CD4-positive, alpha-beta T cell (primary cell): ENCODE measurements around the gene CPA4. TPM values are rescaled to one million over a fixed set of nuclear protein-coding genes. Genes with fewer than 3 reads are reported as not detected.

Experiments used
- ATAC-seq: fragments of 200-7000 bp; cut with Tn5 transposase; one replicate; pipeline ENCODE4 v1.10.0; 2022; ENCODE audit warnings: mild to moderate bottlenecking; ENCODE audit not compliant: poor library complexity
- CTCF ChIA-PET: fragments of 350-600 bp; sonication (Branson Sonifier 250); formaldehyde crosslinking; loops from one replicate; lab custom pipeline; 2021; ENCODE audit warnings: antibody characterized with exemption, inconsistent platforms; lab: Charles Lee
- POLR2A ChIA-PET: fragments of 350-600 bp; sonication (Branson Sonifier 250); formaldehyde crosslinking; loops from one replicate; lab custom pipeline; 2021; ENCODE audit warnings: antibody characterized with exemption, inconsistent platforms; lab: Charles Lee
- DNase-seq, 14 experiments: peaks; one replicate each; pipeline ENCODE4 v3.0.0-alpha.2; 2013 to 2020; ENCODE audit warnings: mixed read lengths in 2 of 14
- H3K27ac ChIP-seq, 2 donors: one replicate each; pipeline versions ENCODE4 v1.5.1 to v1.7.0; 2013; ENCODE audit warnings: low read length in 2 of 2, low read depth in 1 of 2, mild to moderate bottlenecking in 1 of 2
- H3K27me3 ChIP-seq, 2 experiments: 1 replicate in 1 of 2; 2 replicates in 1 of 2; pipeline versions ENCODE4 v1.6.1 to v1.7.0; 2013; ENCODE audit warnings: low read length in 2 of 2, control low read depth in 1 of 2, mild to moderate bottlenecking in 1 of 2, moderate library complexity in 1 of 2; ENCODE audit not compliant: insufficient read depth in 2 of 2, control insufficient read depth in 1 of 2
- H3K36me3 ChIP-seq: one replicate; pipeline ENCODE4 v1.6.1; 2013; ENCODE audit warnings: low read length, control low read depth; ENCODE audit not compliant: insufficient read depth
- H3K4me1 ChIP-seq: one replicate; pipeline ENCODE4 v1.6.1; 2013; ENCODE audit warnings: low read length, control low read depth; ENCODE audit not compliant: insufficient read depth
- H3K4me3 ChIP-seq: one replicate; pipeline ENCODE4 v1.5.1; 2013; ENCODE audit warnings: mild to moderate bottlenecking, low read length, moderate library complexity
- H3K9me3 ChIP-seq, 2 experiments: 1 replicate in 1 of 2; 2 replicates in 1 of 2; pipeline versions ENCODE4 v1.6.1 to v1.7.0; 2013; ENCODE audit warnings: low read length in 2 of 2, mild to moderate bottlenecking in 2 of 2, control low read depth in 1 of 2, moderate library complexity in 1 of 2; ENCODE audit not compliant: control insufficient read depth in 1 of 2, insufficient read depth in 1 of 2
- H3K27ac Mint-ChIP-seq: one replicate; pipeline ENCODE4 v1.8.0; 2020; ENCODE audit warnings: mixed read lengths
- H3K27me3 Mint-ChIP-seq: one replicate; pipeline ENCODE4 v1.8.0; 2021; ENCODE audit warnings: mixed read lengths
- H3K36me3 Mint-ChIP-seq: one replicate; pipeline ENCODE4 v1.8.0; 2021; ENCODE audit warnings: low read depth, mixed read lengths
- H3K4me1 Mint-ChIP-seq: one replicate; pipeline ENCODE4 v1.8.0; 2021; ENCODE audit warnings: low read depth, mixed read lengths
- H3K4me3 Mint-ChIP-seq: one replicate; pipeline ENCODE4 v1.8.0; 2020; ENCODE audit warnings: mild to moderate bottlenecking, mixed read lengths
- H3K9me3 Mint-ChIP-seq: one replicate; pipeline ENCODE4 v1.8.0; 2020; ENCODE audit warnings: mixed read lengths
- CTCF ChIP-seq: fragments of 200-600 bp; IDR thresholded peaks from one replicate; pipeline ENCODE4 v1.8.0; 2022; ENCODE audit warnings: antibody characterized with exemption, mild to moderate bottlenecking
- intact Hi-C, 2 experiments: fragments of 100-400 bp; cut with DNase I in 1 of 2; cut with micrococcal nuclease in 1 of 2; formaldehyde crosslinking; loops; one replicate each; pipeline versions ENCODE4 v1.15.1 to v1.9.0; 2023 to 2025; cut with DNase I, micrococcal nuclease
- total RNA-seq, 174 experiments: library from RNA in 2 of 174; stranded (reverse) in 2 of 174; gene quantifications; one replicate each; pipeline ENCODE4 v1.2.3 and lab custom pipeline; 2021 to 2026

CPA4 gene
- total RNA-seq, 2 experiments from 2014 or later: not detected

- H3K4me3 Mint-ChIP-seq: no peak overlapping the region
- DNase-seq (no peak), ATAC-seq (no peak)
- H3K4me1 ChIP-seq: no peaks in the 10 kb centered on the region
- no peaks in the 10 kb centered on the region for H3K9me3 Mint-ChIP-seq
- no peaks in the 10 kb centered on the region for H3K27me3 ChIP-seq
- H3K36me3 ChIP-seq: no peaks in the 10 kb centered on the region
- no peak for TF ChIP-seq CTCF
- peaks cover 4% of the 10 kb centered on the region for H3K4me1 Mint-ChIP-seq
- no peak overlapping the region for H3K27ac ChIP-seq
- H3K27me3 Mint-ChIP-seq: no peaks in the 10 kb centered on the region
- no peaks in the 10 kb centered on the region for H3K36me3 Mint-ChIP-seq
- ChIA-PET CTCF (no interaction called here), POLR2A (no interaction called here)
- no peak overlapping the region for H3K4me3 ChIP-seq
- H3K9me3 ChIP-seq: no peaks in the 10 kb centered on the region
- intact Hi-C loops: no loop called here
- no peak overlapping the region for H3K27ac Mint-ChIP-seq
Observed at GRCh38 chr7:130278860-130279259, 14.1 kb upstream of the CPA4 start.

GRCh38 chr7:130279286-130279685 lies 13.7 kb upstream of the CPA4 start:
- ChIA-PET CTCF (no interaction called here), POLR2A (no interaction called here)
- Histone ChIP-seq H3K27ac (no peak overlapping the region), H3K9me3 (no peaks in the 10 kb centered on the region), H3K4me3 (no peak overlapping the region), H3K36me3 (no peaks in the 10 kb centered on the region), H3K27me3 (no peaks in the 10 kb centered on the region), H3K4me1 (no peaks in the 10 kb centered on the region)
- H3K4me3 Mint-ChIP-seq: no peak overlapping the region
- H3K36me3 Mint-ChIP-seq: no peaks in the 10 kb centered on the region
- no peak for DNase-seq
- H3K27ac Mint-ChIP-seq: no peak overlapping the region
- peaks cover under 1% of the 10 kb centered on the region for H3K4me1 Mint-ChIP-seq
- H3K27me3 Mint-ChIP-seq: no peaks in the 10 kb centered on the region
- H3K9me3 Mint-ChIP-seq: no peaks in the 10 kb centered on the region
- intact Hi-C loops: no loop called here
- TF ChIP-seq CTCF: no peak
- no peak for ATAC-seq

GRCh38 chr7:130279906-130280305 lies 13.1 kb upstream of the CPA4 start:
- intact Hi-C loops: no loop called here
- no peaks in the 10 kb centered on the region for H3K4me1 Mint-ChIP-seq
- DNase-seq (no peak), ATAC-seq (no peak)
- no peak for TF ChIP-seq CTCF
- H3K4me3 Mint-ChIP-seq: no peak overlapping the region
- H3K9me3 ChIP-seq: no peaks in the 10 kb centered on the region
- H3K27me3 Mint-ChIP-seq: no peaks in the 10 kb centered on the region
- ChIA-PET POLR2A (no interaction called here), CTCF (no interaction called here)
- no peaks in the 10 kb centered on the region for H3K4me1 ChIP-seq
- no peaks in the 10 kb centered on the region for H3K9me3 Mint-ChIP-seq
- no peaks in the 10 kb centered on the region for H3K36me3 Mint-ChIP-seq
- H3K27me3 ChIP-seq: no peaks in the 10 kb centered on the region
- no peak overlapping the region for H3K4me3 ChIP-seq
- no peak overlapping the region for H3K27ac ChIP-seq
- H3K27ac Mint-ChIP-seq: no peak overlapping the region
- H3K36me3 ChIP-seq: no peaks in the 10 kb centered on the region
